Activated CD4-positive, CD25-positive, alpha-beta regulatory T cell (primary cell): ENCODE results near the gene PPP6R3.

Experiments
- DNase-seq, 4 experiments: peaks; one replicate each; lab custom pipeline; 2025; lab: John Stamatoyannopoulos, UW

The PPP6R3 gene

GRCh38 chr11:68560216-68560615, 99.7 kb downstream of the PPP6R3 start:
- no peak for DNase-seq

- DNase-seq = no peak
These were observed 102.9 kb downstream of the PPP6R3 start for GRCh38 chr11:68563454-68563853.

GRCh38 chr11:68564261-68564660, 103.7 kb downstream of the PPP6R3 start:
- DNase-seq = no peak

GRCh38 chr11:68565768-68566167, 105.2 kb downstream of the PPP6R3 start:
- no peak for DNase-seq

- DNase-seq = no peak
These were observed 107.0 kb downstream of the PPP6R3 start for GRCh38 chr11:68567553-68567952.

- no peak for DNase-seq
These were observed 108.8 kb downstream of the PPP6R3 start for GRCh38 chr11:68569357-68569756.

GRCh38 chr11:68570691-68571090, 110.1 kb downstream of the PPP6R3 start:
- DNase-seq = no peak

GRCh38 chr11:68574308-68574707, 113.8 kb downstream of the PPP6R3 start:
- DNase-seq = no peak

- DNase-seq = no peak
These were observed 114.6 kb downstream of the PPP6R3 start for GRCh38 chr11:68575025-68575665.

GRCh38 chr11:68579455-68579854, 118.9 kb downstream of the PPP6R3 start:
- DNase-seq = no peak

GRCh38 chr11:68581439-68581838, 120.9 kb downstream of the PPP6R3 start:
- DNase-seq = no peak

- no peak for DNase-seq
These were observed 121.3 kb downstream of the PPP6R3 start for GRCh38 chr11:68581901-68582300.

GRCh38 chr11:68582416-68583040, 122.0 kb downstream of the PPP6R3 start:
- no peak for DNase-seq

- no peak for DNase-seq
These were observed 122.5 kb downstream of the PPP6R3 start for GRCh38 chr11:68583041-68583446.

- DNase-seq = peak; percentile 14 to 33 (median 28)
These were observed 123.5 kb downstream of the PPP6R3 start for GRCh38 chr11:68584097-68584496.

GRCh38 chr11:68584991-68585524, 124.5 kb downstream of the PPP6R3 start:
- no peak for DNase-seq

GRCh38 chr11:68589547-68590216, 129.1 kb downstream of the PPP6R3 start:
- no peak for DNase-seq

GRCh38 chr11:68591719-68592118, 131.2 kb downstream of the PPP6R3 start:
- no peak for DNase-seq

- DNase-seq = no peak
These were observed 132.9 kb downstream of the PPP6R3 start for GRCh38 chr11:68593441-68593840.

GRCh38 chr11:68594123-68594522, 133.6 kb downstream of the PPP6R3 start:
- DNase-seq = no peak

- no peak for DNase-seq
These were observed 135.7 kb downstream of the PPP6R3 start for GRCh38 chr11:68596231-68596630.

GRCh38 chr11:68598816-68599653, 138.5 kb downstream of the PPP6R3 start:
- DNase-seq = no peak
